Cardiac muscle cell (in vitro differentiated cells and primary cell): ENCODE data around the gene TSPAN5. TPM values are rescaled to one million over a fixed set of nuclear protein-coding genes. Genes with fewer than 3 reads are reported as not detected.
A peak's percentile ranks its signal among the peaks of the same experiment; 100 is the strongest.

Source experiments
- DNase-seq, 2 donors: peaks; one replicate each; pipeline versions ENCODE4 v3.0.0 to v3.0.0-alpha.2; 2010 to 2017; ENCODE audit warnings: low read depth in 1 of 2, low spot score in 1 of 2
- H3K27ac ChIP-seq: fragments of 200-600 bp; sonication (generic); 2 replicates; pipeline ENCODE4 v1.5.1; 2016
- H3K27me3 ChIP-seq: fragments of 200-600 bp; sonication (generic); 2 replicates; pipeline ENCODE4 v1.6.0; 2016; ENCODE audit warnings: control low read depth
- H3K36me3 ChIP-seq: fragments of 200-600 bp; sonication (generic); 2 replicates; pipeline ENCODE4 v1.5.1; 2016; ENCODE audit warnings: control low read depth
- H3K4me1 ChIP-seq: fragments of 200-600 bp; sonication (generic); 2 replicates; pipeline ENCODE4 v1.8.1; 2017; ENCODE audit warnings: low read depth, mild to moderate bottlenecking, mixed run types
- H3K4me3 ChIP-seq: fragments of 200-600 bp; sonication (generic); 2 replicates; pipeline ENCODE4 v1.5.1; 2016; ENCODE audit warnings: mild to moderate bottlenecking
- H3K9me3 ChIP-seq: fragments of 200-600 bp; sonication (generic); 2 replicates; pipeline ENCODE4 v1.5.1; 2017; ENCODE audit warnings: low read depth, mild to moderate bottlenecking, control low read depth
- CTCF ChIP-seq: IDR thresholded peaks from 2 replicates; pipeline ENCODE4 v1.5.1; 2012; ENCODE audit warnings: low read depth, mild to moderate bottlenecking, low read length
- polyA plus RNA-seq: library from polyadenylated mRNA; unstranded; fragments of >200 nt; fragmentation: Nextera tagmentation; extraction: Ambion mirVana; gene quantifications from 2 replicates; pipeline ENCODE4 v1.2.1, GENCODE V29; 2016
- total RNA-seq: library from RNA; depleted of rRNA; stranded (reverse); fragments of >200 nt; gene quantifications from 2 replicates; pipeline ENCODE4 v1.2.3, GENCODE V29; 2016

TSPAN5 gene
- total and polyA plus RNA-seq, 2 experiments from 2014 or later = 26.9 to 39.8 TPM

GRCh38 chr4:98585596-98585995, 72.8 kb downstream of the TSPAN5 start:
- H3K4me3 ChIP-seq = no peak overlapping the region
- no peak for TF ChIP-seq CTCF
- H3K27me3 ChIP-seq = no peaks in the 10 kb centered on the region
- no peak overlapping the region for H3K27ac ChIP-seq
- peaks cover 15% of the 10 kb centered on the region for H3K4me1 ChIP-seq
- H3K36me3 ChIP-seq = no peaks in the 10 kb centered on the region
- DNase-seq = no peak
- no peaks in the 10 kb centered on the region for H3K9me3 ChIP-seq

GRCh38 chr4:98584265-98584664, 74.1 kb downstream of the TSPAN5 start:
- no peaks in the 10 kb centered on the region for H3K27me3 ChIP-seq
- no peak for DNase-seq
- TF ChIP-seq CTCF = no peak
- no peak overlapping the region for H3K4me3 ChIP-seq
- no peaks in the 10 kb centered on the region for H3K9me3 ChIP-seq
- no peak overlapping the region for H3K27ac ChIP-seq
- peaks cover 19% of the 10 kb centered on the region for H3K4me1 ChIP-seq
- H3K36me3 ChIP-seq = no peaks in the 10 kb centered on the region

GRCh38 chr4:98583265-98583664, 75.1 kb downstream of the TSPAN5 start:
- Histone ChIP-seq H3K27me3 (no peaks in the 10 kb centered on the region), H3K4me1 (peaks cover 19% of the 10 kb centered on the region), H3K4me3 (no peak overlapping the region), H3K36me3 (no peaks in the 10 kb centered on the region), H3K27ac (no peak overlapping the region), H3K9me3 (no peaks in the 10 kb centered on the region)
- TF ChIP-seq CTCF = no peak
- DNase-seq = no peak

GRCh38 chr4:98581126-98581525, 77.3 kb downstream of the TSPAN5 start:
- peaks cover 13% of the 10 kb centered on the region for H3K4me1 ChIP-seq

GRCh38 chr4:98577956-98578355, 80.5 kb downstream of the TSPAN5 start:
- DNase-seq = peak in 1 of 2 donors; percentile 33
- H3K36me3 ChIP-seq = no peaks in the 10 kb centered on the region

More at GRCh38 chr4:98581126-98581525, 77.3 kb downstream of the TSPAN5 start:
- Histone ChIP-seq H3K4me3 (no peak overlapping the region), H3K27me3 (no peaks in the 10 kb centered on the region), H3K9me3 (no peaks in the 10 kb centered on the region), H3K36me3 (no peaks in the 10 kb centered on the region), H3K27ac (no peak overlapping the region)
- DNase-seq = no peak
- TF ChIP-seq CTCF = no peak

More at GRCh38 chr4:98577956-98578355, 80.5 kb downstream of the TSPAN5 start:
- Histone ChIP-seq H3K27me3 (no peaks in the 10 kb centered on the region), H3K4me1 (peaks cover 15% of the 10 kb centered on the region), H3K9me3 (no peaks in the 10 kb centered on the region), H3K27ac (no peak overlapping the region), H3K4me3 (no peak overlapping the region)
- no peak for TF ChIP-seq CTCF
